MM.1S (cell line): Measurements from ENCODE around the gene BTBD18.

Experiments used
- DNase-seq: peaks from one replicate; pipeline ENCODE4 v3.0.0-alpha.2; 2015
- H2AFZ ChIP-seq: fragments of 300-600 bp; sonication (generic); 2 replicates; pipeline ENCODE4 v1.6.0; 2016; ENCODE audit warnings: antibody characterized with exemption, low read length
- H3F3A ChIP-seq: fragments of 300-600 bp; sonication (generic); 2 replicates; pipeline ENCODE4 v1.6.1; 2016; ENCODE audit warnings: mild to moderate bottlenecking, antibody characterized with exemption, low read length, moderate library complexity, mixed read lengths; ENCODE audit not compliant: insufficient read depth
- H3K27ac ChIP-seq: fragments of 300-600 bp; sonication (generic); 2 replicates; pipeline ENCODE4 v1.5.1; 2016; ENCODE audit warnings: mild to moderate bottlenecking, low read length
- H3K27me3 ChIP-seq: fragments of 300-600 bp; sonication (generic); replicated peaks from 2 replicates; pipeline ENCODE4 v1.6.0; 2016; ENCODE audit warnings: low read length; ENCODE audit not compliant: insufficient read depth
- H3K36me3 ChIP-seq: fragments of 300-600 bp; sonication (generic); replicated peaks from 2 replicates; pipeline ENCODE4 v1.6.1; 2016; ENCODE audit warnings: mild to moderate bottlenecking, low read length, mixed read lengths; ENCODE audit not compliant: insufficient read depth
- H3K4me1 ChIP-seq: fragments of 300-600 bp; sonication (generic); 2 replicates; pipeline ENCODE4 v1.6.1; 2016; ENCODE audit warnings: low read length, mixed read lengths
- H3K4me2 ChIP-seq: fragments of 300-600 bp; sonication (generic); 2 replicates; pipeline ENCODE4 v1.6.0; 2016; ENCODE audit warnings: low read depth, low read length
- H3K4me3 ChIP-seq: fragments of 300-600 bp; sonication (generic); 2 replicates; pipeline ENCODE4 v1.5.1; 2016; ENCODE audit warnings: low read length, mixed read lengths
- H3K79me2 ChIP-seq: fragments of 300-600 bp; sonication (generic); 2 replicates; pipeline ENCODE4 v1.6.1; 2016; ENCODE audit warnings: mixed run types, low read length, mixed read lengths
- H3K9ac ChIP-seq: fragments of 300-600 bp; sonication (generic); 2 replicates; pipeline ENCODE4 v1.6.1; 2016; ENCODE audit warnings: low read length, mixed read lengths
- H3K9me2 ChIP-seq: fragments of 300-600 bp; sonication (generic); replicated peaks from 2 replicates; pipeline ENCODE4 v1.6.1; 2016; ENCODE audit warnings: mild to moderate bottlenecking, low read length, mixed read lengths; ENCODE audit not compliant: insufficient read depth
- H3K9me3 ChIP-seq: fragments of 300-600 bp; sonication (generic); replicated peaks from 2 replicates; pipeline ENCODE4 v1.6.1; 2016; ENCODE audit warnings: mild to moderate bottlenecking, low read length, mixed read lengths; ENCODE audit not compliant: insufficient read depth
- H4K20me1 ChIP-seq: fragments of 300-600 bp; sonication (generic); 2 replicates; pipeline ENCODE4 v1.6.1; 2016; ENCODE audit warnings: mild to moderate bottlenecking, low read length, moderate library complexity, mixed read lengths; ENCODE audit not compliant: insufficient read depth
- EZH2 ChIP-seq: fragments of 300-600 bp; sonication (generic); optimal IDR thresholded peaks from 2 replicates; pipeline ENCODE3; 2017; ENCODE audit warnings: low read depth, mild to moderate bottlenecking, antibody characterized with exemption, low read length, mixed read lengths
- EZH2phosphoT487 ChIP-seq: fragments of 300-600 bp; sonication (generic); IDR thresholded peaks from 2 replicates; pipeline ENCODE4 v1.6.1; 2018; ENCODE audit warnings: antibody characterized with exemption, low read length
- TF ChIP-seq, protein P1 (sequence below): fragments of 300-600 bp; sonication (generic); IDR thresholded peaks from 2 replicates; pipeline ENCODE4 v1.5.1; 2016; ENCODE audit warnings: antibody characterized with exemption, low read length, mixed read lengths

The BTBD18 gene

DNA sequence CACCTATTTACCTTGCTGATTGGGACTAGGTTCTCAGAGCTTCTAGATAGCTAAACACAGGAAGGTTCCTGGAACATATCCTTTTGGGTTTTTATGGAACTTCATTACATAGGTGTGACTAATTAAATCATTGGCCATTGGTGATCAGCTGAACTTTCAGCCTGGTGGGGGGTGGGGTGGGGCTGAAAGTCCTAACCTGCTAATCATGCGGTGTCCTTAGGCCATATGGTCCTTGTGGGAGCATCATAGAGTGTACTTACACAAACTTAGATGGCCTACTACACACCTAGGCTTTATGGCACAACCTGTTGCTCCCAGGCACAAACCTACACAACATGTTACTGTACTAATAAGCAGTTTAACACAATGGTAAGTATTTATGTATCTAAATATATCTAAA, 19.0 kb downstream of the BTBD18 start:
- H3K4me1 ChIP-seq: peaks cover 12% of the 10 kb centered on the region
- H3K4me3 ChIP-seq: no peak overlapping the region
- no peaks in the 10 kb centered on the region for H3K36me3 ChIP-seq
- H4K20me1 ChIP-seq: no peaks in the 10 kb centered on the region
- no peaks in the 10 kb centered on the region for H3K9me2 ChIP-seq
- DNase-seq: no peak
- H3K79me2 ChIP-seq: peaks cover 88% of the 10 kb centered on the region
- 0 out of 2 replicates have a peak, but pooled peaks cover 5% of the 10 kb centered on the region for H3F3A ChIP-seq
- no peak for TF ChIP-seq EZH2
- TF ChIP-seq, protein P1, sequence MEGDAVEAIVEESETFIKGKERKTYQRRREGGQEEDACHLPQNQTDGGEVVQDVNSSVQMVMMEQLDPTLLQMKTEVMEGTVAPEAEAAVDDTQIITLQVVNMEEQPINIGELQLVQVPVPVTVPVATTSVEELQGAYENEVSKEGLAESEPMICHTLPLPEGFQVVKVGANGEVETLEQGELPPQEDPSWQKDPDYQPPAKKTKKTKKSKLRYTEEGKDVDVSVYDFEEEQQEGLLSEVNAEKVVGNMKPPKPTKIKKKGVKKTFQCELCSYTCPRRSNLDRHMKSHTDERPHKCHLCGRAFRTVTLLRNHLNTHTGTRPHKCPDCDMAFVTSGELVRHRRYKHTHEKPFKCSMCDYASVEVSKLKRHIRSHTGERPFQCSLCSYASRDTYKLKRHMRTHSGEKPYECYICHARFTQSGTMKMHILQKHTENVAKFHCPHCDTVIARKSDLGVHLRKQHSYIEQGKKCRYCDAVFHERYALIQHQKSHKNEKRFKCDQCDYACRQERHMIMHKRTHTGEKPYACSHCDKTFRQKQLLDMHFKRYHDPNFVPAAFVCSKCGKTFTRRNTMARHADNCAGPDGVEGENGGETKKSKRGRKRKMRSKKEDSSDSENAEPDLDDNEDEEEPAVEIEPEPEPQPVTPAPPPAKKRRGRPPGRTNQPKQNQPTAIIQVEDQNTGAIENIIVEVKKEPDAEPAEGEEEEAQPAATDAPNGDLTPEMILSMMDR: no peak
- H3K27me3 ChIP-seq: no peaks in the 10 kb centered on the region
- H3K9ac ChIP-seq: no peak overlapping the region
- no peak overlapping the region for H3K27ac ChIP-seq
- no peak overlapping the region for H2AFZ ChIP-seq
- H3K4me2 ChIP-seq: no peak overlapping the region
- H3K9me3 ChIP-seq: no peaks in the 10 kb centered on the region

DNA sequence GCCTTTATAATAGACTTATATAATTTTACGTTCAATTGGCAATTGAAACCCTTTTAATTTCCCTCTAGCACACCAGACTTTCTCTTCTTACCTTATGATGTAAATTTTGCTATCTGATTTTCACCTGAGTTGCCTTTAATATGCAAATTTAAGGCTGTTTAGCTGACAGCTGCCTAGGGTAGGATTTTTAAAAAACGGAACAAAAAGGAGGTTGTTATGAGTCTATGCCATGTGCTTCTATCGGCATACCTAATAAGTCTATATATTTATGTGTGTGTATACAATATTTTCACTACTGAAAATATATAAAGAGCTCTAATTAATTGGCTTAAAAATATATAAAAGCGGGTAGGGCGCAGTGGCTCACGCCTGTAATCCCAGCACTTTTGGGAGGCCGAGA, 22.1 kb downstream of the BTBD18 start:
- Histone ChIP-seq H3K79me2 (peaks cover 89% of the 10 kb centered on the region), H3K27me3 (no peaks in the 10 kb centered on the region), H4K20me1 (no peaks in the 10 kb centered on the region), H3K9ac (no peak overlapping the region), H3K4me3 (no peak overlapping the region), H3F3A (no peaks in the 10 kb centered on the region), H3K9me3 (no peaks in the 10 kb centered on the region), H3K9me2 (no peaks in the 10 kb centered on the region), H3K4me2 (no peak overlapping the region), H2AFZ (no peak overlapping the region), H3K4me1 (no peaks in the 10 kb centered on the region), H3K36me3 (no peaks in the 10 kb centered on the region), H3K27ac (no peak overlapping the region)
- DNase-seq: no peak
- TF ChIP-seq, protein P1: no peak
- TF ChIP-seq EZH2 (no peak), EZH2phosphoT487 (no peak)

DNA sequence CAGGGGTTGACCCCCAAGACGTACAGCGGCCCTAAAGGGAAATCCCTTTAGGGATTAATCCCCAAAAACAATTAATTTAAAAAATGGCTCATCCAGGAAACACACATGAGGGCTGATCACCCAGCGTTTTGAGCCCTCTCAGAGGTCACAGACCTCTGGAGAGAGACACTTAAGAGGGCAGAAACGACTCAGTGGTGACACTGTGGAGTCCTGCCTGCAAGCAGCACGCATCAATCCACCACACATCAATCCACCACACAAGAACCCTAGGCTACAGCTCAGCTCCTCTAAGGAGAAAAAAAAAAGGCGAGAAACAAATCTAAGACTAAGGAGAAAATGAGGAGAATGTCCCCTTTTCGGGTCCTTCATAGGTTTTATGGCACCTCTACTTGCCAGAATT, 22.8 kb downstream of the BTBD18 start:
- Histone ChIP-seq H2AFZ (no peak overlapping the region), H3K9me3 (no peaks in the 10 kb centered on the region), H3K27ac (no peak overlapping the region), H4K20me1 (no peaks in the 10 kb centered on the region), H3K4me2 (no peak overlapping the region), H3K4me3 (no peak overlapping the region), H3F3A (no peaks in the 10 kb centered on the region), H3K9me2 (no peaks in the 10 kb centered on the region), H3K36me3 (no peaks in the 10 kb centered on the region; the same call in 1 of the 2 replicates), H3K4me1 (no peaks in the 10 kb centered on the region), H3K9ac (no peak overlapping the region), H3K79me2 (peaks cover 90% of the 10 kb centered on the region), H3K27me3 (no peaks in the 10 kb centered on the region)
- no peak for DNase-seq
- TF ChIP-seq EZH2: no peak
- TF ChIP-seq, protein P1: no peak
- TF ChIP-seq EZH2phosphoT487: no peak
